HG03575 (cell line): ENCODE results near the gene SMIM23.

Experiments used
- ATAC-seq: cut with Tn5 transposase; IDR thresholded peaks from one replicate; pipeline ENCODE4 v1.9.1; 2021; ENCODE audit not compliant: unreplicated experiment, insufficient number of reproducible peaks, low FRiP score; ENCODE audit errors: extremely low read depth

SMIM23 gene

DNA sequence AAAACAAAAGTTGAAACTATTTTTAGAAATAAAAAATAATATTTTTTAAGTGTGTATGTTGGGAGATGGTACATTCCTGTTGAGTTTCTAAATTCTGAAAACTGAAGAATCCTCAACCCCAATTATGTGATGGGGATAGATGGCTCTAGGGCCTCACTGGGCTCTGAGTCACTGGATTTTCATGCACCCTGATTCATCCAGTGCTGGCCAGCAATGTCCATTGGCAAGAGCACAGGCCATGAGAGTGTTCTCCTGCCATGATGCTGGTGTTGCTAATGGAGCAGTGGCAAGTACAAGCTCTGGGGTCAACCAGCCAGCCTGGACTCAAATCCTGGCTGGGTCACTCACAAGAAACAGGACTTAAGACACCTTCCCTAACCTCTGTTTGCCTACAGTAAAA is 23.3 kb downstream of the SMIM23 start:
- ATAC-seq = no peak

GRCh38 chr5:171810227-171810626 is 24.6 kb downstream of the SMIM23 start:
- no peak for ATAC-seq

- no peak for ATAC-seq
Observed at GRCh38 chr5:171813270-171813669, 27.7 kb downstream of the SMIM23 start.

DNA sequence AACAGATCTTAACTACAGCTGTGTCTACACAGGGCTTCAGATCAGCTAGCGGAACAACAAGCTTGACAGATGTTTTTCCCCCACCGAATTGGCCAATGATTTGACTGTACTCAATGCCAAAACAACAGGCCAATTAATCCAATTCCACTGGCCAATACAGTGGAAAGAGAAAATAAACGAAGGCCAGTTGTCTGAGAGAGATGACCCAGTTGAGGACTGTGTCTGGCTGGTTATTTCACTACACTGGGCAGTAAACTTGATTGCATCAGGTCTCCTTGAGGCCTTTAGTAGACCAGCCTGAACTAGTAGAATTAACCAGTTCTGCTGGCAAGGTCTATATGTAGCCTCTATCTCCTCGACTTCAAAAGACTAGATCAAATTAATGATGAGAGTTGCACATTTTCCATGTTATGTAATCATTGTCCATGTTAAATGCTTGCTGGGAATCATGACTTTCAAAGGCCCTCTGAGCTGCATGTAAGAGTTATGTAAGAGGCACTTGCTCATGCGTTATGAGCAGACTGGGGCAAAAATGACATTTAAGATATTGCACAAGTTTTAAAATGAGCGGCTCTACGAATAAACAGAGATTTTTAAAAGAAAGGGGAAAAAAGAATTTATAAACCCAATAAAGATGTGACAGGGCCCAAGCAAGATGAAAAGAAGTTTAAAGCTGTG is 28.3 kb downstream of the SMIM23 start:
- no peak for ATAC-seq

DNA sequence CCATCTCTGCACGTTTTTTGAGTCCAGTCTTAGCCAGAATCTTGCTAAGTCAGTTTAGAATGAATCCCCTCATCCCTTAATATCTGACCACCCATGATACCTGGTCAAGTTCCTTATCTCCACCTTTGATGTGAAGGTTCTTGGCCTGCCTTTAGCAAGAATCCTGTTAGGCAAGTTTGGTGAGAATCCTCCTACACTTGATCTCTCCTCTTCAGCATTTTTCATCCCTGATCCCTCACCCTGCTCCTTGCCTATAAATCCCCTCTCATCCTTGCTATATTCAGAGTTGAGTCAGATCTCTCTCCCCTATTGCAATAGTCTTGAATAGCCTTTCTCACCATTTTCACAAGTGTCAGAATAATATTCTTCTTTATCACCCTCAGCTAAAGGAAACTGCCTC is 31.0 kb downstream of the SMIM23 start:
- no peak for ATAC-seq

GRCh38 chr5:171820561-171820960 is 34.9 kb downstream of the SMIM23 start:
- no peak for ATAC-seq

- no peak for ATAC-seq
Observed at GRCh38 chr5:171821286-171821685, 35.7 kb downstream of the SMIM23 start.

DNA sequence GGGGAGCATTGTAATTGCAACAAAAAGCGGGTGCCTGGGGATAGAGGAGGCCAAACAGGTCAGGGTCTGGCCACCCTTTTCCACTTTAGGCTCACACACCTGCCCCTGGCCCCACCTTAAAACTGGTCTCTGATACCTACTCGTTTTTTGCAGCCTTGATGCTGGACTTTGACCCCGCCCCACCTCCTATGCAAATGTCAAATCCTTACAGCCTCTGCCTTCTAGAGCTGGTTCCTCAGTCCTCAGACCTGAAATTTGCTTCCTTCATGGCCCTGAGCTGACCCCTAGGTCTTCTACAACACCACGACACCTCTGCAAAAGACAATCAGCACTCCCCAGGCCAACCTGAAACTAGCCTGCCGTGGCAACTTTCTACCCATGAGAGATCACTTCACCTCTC is 37.7 kb downstream of the SMIM23 start:
- ATAC-seq = no peak

- no peak for ATAC-seq
Observed at GRCh38 chr5:171825051-171825450, 39.4 kb downstream of the SMIM23 start.

GRCh38 chr5:171826132-171826531 is 40.5 kb downstream of the SMIM23 start:
- no peak for ATAC-seq

GRCh38 chr5:171827162-171827561 is 41.5 kb downstream of the SMIM23 start:
- ATAC-seq = no peak

DNA sequence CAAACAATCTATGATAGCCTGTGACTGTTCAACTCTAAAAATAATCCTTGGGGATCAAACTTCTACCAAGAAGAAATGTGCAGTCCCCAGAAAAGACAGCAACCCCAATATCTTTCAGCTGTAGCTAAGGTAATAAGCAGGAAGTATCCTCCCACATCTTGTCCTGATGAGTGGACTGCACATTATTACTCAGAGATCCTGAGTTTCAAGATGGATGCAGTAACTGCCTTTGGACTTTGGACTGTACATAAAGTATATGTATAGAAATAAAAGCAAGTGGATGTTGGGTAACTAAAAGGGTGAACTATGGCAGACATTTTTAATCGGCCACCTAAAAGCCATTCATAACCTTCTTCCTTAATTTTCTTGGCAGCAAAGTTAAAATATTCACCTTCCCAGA is 45.1 kb downstream of the SMIM23 start:
- no peak for ATAC-seq

DNA sequence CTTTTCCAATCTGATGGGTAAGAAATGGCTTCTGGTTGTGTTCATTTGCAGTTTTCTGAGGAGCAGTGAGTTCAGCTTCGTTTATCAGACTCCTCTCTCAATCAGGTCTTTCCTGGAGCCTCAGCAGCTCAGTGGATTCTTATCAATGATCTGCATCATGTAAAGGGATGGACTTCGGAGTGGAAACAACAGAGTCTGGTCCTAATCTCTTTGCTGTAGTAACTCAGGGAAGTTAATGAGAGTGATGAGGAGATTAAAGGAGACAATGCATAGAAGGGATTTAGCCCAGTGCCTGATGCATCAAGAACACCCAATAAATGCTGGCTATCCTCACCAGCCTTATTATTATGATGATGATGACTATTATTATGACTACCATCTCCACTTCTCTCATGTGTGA is 47.2 kb downstream of the SMIM23 start:
- no peak for ATAC-seq

- no peak for ATAC-seq
Observed at GRCh38 chr5:171834461-171834860, 48.8 kb downstream of the SMIM23 start.

- no peak for ATAC-seq
Observed at GRCh38 chr5:171835066-171835465, 49.4 kb downstream of the SMIM23 start.

GRCh38 chr5:171837522-171837921 is 51.9 kb downstream of the SMIM23 start:
- no peak for ATAC-seq

- no peak for ATAC-seq
Observed at GRCh38 chr5:171838066-171838465, 52.4 kb downstream of the SMIM23 start.

DNA sequence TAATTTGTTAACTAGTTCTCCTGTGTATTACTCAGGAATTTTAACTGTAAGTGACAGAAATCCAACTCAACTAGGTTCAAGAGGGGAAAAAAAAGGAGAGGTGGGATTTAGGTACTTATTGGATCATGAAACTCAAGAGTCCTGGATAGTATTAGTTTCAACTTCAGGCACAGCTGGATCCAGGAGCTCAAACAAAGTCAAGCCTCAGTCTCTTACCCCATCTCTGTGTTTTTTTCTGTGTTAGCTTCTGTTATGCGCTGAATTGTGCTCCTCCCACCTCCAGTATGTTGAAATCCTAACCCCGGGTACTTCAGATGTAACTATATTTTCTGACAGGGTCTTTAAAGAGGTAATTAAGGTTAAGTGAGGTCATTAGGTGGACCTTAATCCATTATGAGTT is 53.5 kb downstream of the SMIM23 start:
- ATAC-seq = no peak

DNA sequence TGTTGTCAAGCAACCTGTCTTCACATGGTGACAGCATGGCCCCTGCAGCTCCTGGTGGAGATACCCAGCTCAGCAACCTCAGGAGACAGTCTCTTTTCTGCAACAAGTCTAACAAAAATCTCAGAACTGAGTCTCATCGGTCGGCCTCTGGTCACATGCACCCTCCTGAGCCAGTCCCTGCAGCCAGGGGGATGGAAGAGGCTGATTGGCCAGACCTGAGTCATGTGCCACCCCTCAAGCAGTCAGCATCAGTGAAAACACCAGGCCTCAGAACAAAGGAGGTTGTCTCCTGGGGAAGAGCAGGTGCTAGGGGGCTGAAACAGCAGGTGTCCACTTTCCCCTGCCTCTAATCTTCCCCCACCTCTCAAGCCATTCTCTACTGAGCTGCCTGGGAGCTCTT is 54.4 kb downstream of the SMIM23 start:
- no peak for ATAC-seq
